Measurements from ENCODE around the gene CCM2. TPM values are rescaled to one million over a fixed set of nuclear protein-coding genes. Genes with fewer than 3 reads are reported as not detected.

The CCM2 gene
- total RNA-seq, 1 donor from 2014 or later, result 38.7 TPM

DNA sequence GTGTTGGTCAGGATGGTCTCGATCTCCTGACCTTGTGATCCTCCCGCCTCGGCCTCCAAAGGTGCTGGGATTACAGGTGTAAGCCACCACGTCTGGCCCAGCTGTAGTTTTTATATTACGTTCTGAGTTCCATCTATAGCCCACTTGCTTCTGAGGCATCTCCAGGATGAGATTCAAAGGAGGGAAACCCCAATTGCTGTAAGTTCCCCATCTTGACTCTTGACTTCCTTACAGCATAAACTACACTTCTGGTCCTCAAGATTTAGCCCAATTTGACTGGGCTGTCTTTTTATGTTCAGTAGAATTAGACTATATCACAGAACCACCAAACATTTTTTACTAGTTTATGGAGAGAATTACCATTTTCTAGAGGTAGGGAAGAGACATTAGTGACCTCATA is 44.3 kb downstream of the CCM2 start:
- intact Hi-C loops (cut with DNase I), result no loop called here
- ATAC-seq, result no peak
- no peak for DNase-seq (ENCODE audit: missing footprints)

DNA sequence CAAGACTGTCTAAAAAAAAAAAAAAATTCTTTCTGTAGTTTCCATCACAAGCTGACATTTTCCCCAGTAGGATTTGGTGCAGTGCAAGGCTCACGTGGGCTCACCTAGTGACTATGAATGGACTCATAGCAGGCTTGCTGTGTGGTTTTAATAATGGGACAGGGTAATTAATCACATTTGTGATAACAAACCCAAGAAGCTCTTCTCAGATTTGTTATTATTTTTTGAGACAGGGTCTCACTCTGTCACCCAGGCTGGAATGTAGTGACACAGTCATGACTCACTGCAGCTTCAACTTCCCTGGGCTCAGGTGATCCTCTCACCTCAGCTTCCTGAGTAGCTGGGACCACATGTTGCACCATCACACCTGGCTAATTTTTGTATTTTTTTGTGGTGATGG is 48.7 kb downstream of the CCM2 start:
- intact Hi-C loops (cut with DNase I), result no loop called here
- ATAC-seq, result no peak
- no peak for DNase-seq (ENCODE audit: missing footprints)

DNA sequence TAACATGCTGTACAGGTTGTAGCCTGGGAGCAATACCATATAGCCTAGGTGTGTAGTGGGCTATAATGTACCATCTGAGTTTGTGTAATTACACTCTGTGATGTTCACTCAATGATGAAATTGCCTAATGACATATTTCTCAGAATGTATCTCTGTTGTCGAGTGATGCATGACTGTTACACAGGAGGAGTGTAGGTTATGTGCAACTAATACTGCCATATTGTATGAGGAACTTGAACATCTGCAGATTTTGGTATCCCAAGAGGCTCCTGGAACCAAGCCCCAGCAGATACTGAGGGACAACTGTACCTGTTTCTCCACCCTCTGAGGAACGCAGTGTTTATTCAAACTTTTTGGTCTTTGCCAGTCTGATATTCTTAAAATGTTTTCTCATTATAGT is 50.2 kb downstream of the CCM2 start:
- intact Hi-C loops (cut with DNase I), result no loop called here
- ATAC-seq (no peak), DNase-seq (ENCODE audit: missing footprints) (no peak)

DNA sequence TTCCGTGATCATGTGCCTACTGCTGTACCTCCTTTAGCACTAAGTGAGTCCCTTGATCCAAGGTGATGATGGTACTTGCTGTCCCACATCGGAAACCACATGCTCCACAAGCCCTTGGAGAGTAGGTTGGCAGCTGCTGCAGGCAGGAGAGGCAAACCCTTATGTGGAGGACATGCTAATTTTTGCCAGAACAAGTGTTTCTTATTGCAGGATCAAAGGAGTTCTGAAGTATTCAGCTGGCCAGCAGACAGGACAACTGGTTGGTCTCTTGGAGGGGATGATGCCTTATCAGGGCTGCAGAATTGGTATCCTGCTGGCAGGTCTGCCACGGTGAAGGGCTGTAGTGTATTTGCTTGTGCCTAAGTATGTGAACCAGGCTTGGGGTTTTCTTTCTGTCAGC is 52.0 kb downstream of the CCM2 start:
- DNase-seq (ENCODE audit: missing footprints) (no peak), ATAC-seq (peak; percentile 28)
- intact Hi-C loops (cut with DNase I), result no loop called here

DNA sequence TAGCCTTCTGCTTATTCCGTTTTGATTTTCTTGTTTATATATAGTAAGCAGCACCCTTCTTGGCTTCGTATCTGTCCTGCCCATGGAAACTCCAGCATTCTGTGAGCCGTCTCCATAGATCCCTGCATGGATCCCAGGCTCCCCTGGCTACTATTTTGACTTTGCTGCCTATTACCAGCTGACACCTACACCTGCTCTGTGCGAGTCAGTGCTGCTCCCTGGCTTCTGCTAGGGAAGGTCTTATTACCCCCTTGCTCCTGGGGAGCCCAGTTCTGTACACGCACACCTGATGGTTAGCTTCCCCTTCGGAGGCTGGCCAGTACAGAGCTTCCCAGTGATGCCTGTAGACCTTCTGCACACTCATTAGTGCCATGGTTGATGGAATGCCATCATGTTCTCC is 53.4 kb downstream of the CCM2 start:
- intact Hi-C loops (cut with DNase I), result no loop called here
- DNase-seq (ENCODE audit: missing footprints) (no peak), ATAC-seq (no peak)

DNA sequence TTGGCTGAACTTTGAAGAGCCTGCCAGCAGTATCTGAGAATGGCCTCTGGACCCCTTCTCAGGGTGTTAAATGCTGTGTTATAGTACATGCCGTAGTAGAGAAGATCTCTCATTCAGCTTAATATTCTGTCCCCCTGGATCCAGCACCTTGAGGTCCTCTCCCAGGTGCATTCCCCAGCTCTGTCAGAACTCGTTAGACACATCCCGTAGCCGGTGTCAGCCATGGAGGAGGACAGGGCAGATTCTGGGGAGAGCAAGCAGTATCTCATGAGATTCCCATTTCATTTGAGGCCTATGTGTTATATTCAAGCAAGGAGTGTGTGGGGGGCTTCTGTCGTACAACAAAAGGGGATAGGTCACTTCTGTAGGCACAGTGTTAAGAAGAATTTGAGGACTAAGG is 53.9 kb downstream of the CCM2 start:
- DNase-seq (ENCODE audit: missing footprints) (no peak), ATAC-seq (no peak)
- intact Hi-C loops (cut with DNase I), result no loop called here

DNA sequence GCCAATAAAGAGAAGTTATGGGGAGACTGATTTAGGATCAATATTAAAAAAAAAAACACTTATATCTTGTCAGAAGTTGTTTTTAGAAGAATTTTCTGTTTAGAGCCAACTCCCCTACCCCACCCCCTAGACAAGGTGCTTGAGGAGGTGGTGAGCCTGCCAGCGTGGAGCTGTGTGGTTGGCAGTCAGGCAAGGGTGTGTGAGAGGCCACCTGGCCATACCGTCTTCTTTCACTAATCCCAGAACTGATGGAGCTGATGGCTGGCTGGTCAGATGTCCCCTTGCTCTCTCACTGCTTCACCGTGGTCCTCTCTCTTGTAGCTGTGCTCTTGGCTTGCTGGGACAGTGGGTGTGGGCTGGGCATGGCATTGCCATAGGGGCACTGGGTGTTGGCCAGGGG is 54.4 kb downstream of the CCM2 start:
- DNase-seq (ENCODE audit: missing footprints) (no peak), ATAC-seq (no peak)
- intact Hi-C loops (cut with DNase I), result no loop called here

DNA sequence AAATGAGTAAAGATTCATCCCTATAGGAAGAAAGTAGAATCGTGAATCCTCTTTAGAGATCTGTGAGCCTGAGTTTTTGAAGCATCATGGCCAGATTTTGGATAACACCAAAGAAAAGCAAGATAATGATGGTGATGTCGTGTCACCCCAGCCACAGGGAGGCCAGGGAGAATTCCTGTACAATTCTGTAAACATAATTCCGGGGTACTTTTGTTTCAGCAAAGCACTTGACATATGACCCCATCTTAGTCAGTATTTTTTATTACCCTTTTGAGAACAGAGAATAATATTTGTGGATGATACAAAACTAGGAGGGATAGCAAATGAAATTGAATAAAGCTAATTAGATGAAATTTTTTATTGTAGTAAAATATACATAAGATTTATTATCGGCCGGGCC is 55.0 kb downstream of the CCM2 start:
- ATAC-seq, result no peak

DNA sequence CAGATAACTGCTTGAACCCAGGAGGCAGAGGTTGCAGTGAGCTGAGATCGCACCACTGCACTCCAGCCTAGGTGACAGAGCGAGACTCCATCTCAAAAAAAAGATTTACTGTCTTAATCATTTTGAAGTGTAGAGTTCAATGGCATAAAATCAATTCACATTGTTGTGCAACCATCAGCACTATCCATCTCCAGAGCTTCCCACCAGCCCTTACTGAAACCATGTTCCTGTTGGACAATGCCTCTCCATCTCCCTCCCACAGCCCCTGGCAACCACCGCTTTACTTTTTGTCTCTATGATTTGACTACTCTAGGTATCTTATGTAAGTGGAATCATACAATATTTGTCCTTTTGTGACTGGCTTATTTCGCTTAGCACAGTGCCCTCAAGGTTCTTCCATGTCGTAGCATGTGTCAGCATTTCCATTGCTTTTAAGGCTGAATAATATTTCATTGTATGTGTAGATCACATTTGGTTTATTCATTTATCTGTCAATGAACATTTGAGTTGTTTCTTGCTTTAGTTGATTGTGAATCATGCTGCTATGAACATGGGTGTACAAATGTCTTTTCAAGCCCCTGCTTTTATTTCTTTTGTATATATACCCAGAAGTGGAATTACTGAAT is 55.7 kb downstream of the CCM2 start:
- intact Hi-C loops (cut with DNase I), result no loop called here
- no peak for ATAC-seq
- DNase-seq (ENCODE audit: missing footprints), result no peak

More for the DNA sequence above, 55.0 kb downstream of the CCM2 start:
- DNase-seq (ENCODE audit: missing footprints), result no peak
- intact Hi-C loops (cut with DNase I), result no loop called here

DNA sequence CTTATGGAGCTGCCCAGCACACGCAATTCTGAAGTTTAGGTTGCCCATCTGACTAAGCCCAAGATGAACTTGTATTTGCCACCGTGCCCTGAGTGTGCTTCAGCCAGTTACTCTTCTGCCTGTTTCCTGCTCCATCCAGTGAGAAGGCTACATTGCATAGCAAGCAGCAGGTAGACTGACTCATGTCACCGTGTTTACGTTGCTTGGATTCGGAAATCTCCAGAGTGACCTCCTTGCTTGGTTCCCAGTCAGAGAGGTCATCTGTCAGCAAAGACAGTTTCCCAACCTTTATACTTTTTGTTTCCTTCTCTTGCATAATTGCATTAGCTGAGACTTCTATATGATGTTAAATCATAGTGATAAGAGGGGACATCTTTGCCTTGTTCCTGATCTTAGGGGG is 57.9 kb downstream of the CCM2 start:
- DNase-seq (ENCODE audit: missing footprints) (no peak), ATAC-seq (no peak)
- intact Hi-C loops (cut with DNase I), result no loop called here

DNA sequence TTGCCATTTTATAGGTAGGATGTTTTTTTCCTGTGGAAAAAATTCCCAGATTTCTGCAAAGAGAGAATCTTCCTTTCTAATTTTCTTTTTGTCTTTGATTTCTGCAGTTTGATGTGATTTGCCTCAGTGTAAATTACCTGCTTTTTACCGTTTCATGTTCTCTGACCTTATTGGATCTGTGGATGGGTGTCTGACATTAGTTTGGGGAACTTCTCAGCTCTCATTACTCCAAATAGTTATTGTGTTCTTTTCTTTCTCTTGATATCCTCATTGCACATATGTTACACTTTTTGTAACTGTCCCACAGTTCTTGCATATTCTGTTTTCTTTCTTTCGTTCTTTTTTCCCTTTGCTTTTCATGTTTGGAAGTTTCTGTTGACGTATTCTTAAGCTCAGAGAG is 60.3 kb downstream of the CCM2 start:
- ATAC-seq (no peak), DNase-seq (ENCODE audit: missing footprints) (no peak)
- intact Hi-C loops (cut with DNase I), result no loop called here

DNA sequence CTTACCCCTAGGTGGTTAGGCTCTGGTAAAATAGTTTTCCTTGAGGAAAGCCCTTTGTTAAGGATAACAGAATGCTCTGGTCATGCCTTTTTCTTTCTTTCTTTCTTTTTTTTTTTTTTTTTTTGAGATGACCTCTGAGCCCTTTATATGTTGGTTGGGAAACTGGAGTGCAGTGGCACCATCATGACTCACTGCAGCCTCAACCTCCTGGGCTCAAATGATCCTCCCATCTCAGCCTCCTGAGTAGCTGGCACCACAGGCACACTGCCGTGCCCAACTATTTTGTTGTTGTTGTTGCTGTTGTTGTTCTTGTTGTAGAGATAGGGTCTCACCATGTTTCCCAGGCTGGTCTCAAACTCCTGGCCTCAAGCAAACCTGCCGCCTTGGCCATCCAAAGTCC is 61.4 kb downstream of the CCM2 start:
- intact Hi-C loops (cut with DNase I), result no loop called here
- DNase-seq (ENCODE audit: missing footprints) (no peak), ATAC-seq (no peak)

DNA sequence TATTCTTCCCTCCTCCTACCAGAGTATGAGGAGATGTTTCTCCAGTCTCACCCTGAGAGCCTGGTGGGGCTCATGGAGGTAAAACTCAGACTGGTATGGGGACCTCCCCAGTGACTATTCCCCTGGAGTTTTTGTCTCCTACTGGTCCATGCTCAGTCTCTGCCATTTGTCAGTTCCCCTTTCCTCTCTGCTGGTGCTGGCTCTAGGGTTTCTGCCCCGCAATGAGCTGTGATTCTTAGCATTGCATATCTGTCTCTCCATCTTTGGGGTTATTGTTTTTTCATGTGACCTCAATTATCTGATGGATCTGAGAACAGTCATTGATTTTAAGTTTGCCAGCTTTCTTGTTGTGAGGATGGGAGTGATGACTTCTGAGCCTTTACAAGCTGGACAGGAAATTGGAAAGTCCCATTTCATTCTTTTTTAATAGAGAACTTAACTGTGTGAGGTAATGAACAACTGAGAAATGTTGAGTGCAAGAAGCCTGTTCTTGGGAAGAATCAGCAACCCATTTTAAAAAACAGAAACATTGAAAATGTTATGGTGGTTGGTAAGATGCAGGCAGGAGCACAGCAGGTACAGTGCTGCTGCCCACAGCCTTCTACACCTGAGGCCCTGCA is 61.9 kb downstream of the CCM2 start:
- DNase-seq (ENCODE audit: missing footprints) (no peak), ATAC-seq (no peak)
- intact Hi-C loops (cut with DNase I), result no loop called here

DNA sequence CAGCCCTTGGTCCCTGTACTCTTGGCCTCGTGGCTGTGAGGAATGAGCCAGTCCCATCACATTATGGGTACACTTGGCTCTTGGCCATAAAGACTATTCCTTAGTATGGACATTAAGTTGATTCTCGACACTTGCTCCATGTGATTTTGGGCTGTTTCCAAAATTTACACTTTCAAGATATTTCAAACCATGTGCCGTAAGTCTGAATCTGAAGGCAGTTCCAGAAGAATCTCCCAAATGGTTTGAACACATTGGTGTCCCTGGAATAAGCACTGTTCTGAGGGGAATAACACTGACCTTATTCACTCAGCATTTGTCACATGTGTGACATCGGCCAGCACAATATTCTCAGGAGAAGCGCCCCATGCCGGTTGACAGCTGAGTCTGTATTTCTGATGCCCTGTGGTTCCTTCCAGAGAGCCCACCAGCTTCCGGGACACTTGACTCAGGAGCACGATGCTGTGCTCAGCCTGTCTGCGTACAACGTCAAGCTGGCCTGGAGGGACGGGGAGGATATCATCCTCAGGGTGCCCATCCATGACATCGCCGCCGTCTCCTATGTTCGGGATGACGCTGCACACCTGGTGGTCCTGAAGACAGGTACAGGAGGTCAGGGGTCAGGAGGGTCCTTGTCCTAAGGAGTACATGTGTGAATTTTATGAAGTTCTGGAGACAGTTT is 64.2 kb downstream of the CCM2 start:
- DNase-seq (ENCODE audit: missing footprints) (no peak), ATAC-seq (no peak)
- intact Hi-C loops (cut with DNase I), result no loop called here

DNA sequence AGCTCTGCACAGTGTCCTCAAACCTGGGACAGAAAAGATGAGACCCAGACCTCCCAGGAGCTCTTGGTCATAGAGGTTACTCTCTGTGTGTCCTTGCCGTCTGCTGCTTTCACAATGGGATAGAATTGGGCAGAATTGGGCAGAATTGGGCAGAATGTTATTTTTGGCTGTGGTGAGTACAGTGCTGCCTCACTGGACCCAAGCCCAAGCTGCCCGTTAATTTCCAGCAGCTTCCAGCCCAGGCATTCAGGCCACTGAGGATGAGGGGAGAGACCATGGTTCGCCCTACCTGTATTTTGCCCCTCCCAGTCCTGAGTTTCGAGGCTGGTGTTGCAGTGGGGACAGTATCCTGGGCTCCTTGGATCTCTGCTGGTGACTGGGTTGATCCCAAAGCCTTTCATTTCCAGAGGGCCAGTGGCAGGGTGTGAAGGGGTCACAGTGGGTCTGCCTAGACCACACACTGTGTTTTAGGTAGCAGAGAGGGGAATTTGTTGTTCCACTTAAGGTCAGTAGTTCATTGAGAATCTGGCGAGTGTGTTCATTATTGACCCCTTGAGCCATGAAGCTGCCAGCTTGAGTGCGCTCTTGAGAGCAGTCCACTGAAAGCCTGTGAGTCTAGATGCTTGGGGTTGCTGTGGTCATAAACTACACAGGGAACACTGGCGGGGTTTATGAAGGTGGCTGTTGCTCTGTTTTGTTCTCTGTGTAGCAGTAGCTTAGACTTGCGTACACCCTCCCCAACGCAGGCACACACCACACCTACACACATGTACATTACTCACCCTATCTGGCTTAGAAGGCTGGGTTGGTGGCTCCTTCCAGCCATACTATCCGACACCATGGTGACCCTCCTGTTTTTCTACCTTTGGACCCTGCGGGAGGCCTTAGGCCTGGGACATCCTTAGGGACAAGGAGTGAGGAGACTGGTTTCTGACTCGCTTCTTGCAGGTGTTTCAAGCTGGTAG is 65.3 kb downstream of the CCM2 start:
- ATAC-seq (peak; percentile 45), DNase-seq (ENCODE audit: missing footprints) (no peak)
- intact Hi-C loops (cut with DNase I), result no loop called here

DNA sequence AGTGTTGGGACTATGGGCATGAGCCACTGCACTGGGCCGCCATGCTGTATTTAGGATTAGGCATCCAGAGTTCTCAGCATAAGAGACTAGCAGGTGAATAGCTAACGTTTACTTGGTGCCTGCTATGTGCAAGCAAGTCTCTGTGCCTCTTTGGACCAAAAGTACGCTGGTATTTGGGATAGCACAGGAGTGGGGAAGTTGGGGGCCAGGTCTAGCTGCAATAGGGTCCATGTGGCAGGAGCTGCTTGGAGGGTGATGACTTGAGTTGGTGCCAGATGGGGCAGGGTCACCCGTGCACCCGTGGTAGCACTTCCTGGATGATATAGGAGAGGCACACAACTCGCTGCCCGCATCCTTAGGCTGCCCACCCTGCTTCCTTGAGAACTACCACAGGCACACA is 66.4 kb downstream of the CCM2 start:
- no peak for DNase-seq (ENCODE audit: missing footprints)
- no peak for ATAC-seq
- intact Hi-C loops (cut with DNase I), result no loop called here

DNA sequence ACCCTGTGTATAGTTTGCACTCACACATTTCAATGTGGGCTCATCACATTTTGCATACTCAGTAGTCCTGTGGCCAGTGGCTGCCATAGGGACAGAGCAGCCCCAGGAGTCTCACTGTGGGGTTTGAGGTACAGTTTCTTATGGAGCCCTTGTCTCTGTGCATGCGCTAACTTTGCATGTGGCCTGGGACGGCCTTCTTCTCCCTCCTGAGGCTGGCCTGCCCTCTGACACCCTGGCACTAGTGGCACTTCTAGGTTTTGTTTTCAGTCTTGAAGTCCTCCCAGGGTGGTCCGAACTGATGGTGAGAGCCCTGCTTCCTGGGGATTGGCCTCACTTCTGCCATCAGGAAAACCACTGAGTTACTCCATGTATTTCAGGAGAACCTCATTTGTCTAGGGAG is 67.6 kb downstream of the CCM2 start:
- intact Hi-C loops (cut with DNase I), result no loop called here
- DNase-seq (ENCODE audit: missing footprints) (no peak), ATAC-seq (no peak)

DNA sequence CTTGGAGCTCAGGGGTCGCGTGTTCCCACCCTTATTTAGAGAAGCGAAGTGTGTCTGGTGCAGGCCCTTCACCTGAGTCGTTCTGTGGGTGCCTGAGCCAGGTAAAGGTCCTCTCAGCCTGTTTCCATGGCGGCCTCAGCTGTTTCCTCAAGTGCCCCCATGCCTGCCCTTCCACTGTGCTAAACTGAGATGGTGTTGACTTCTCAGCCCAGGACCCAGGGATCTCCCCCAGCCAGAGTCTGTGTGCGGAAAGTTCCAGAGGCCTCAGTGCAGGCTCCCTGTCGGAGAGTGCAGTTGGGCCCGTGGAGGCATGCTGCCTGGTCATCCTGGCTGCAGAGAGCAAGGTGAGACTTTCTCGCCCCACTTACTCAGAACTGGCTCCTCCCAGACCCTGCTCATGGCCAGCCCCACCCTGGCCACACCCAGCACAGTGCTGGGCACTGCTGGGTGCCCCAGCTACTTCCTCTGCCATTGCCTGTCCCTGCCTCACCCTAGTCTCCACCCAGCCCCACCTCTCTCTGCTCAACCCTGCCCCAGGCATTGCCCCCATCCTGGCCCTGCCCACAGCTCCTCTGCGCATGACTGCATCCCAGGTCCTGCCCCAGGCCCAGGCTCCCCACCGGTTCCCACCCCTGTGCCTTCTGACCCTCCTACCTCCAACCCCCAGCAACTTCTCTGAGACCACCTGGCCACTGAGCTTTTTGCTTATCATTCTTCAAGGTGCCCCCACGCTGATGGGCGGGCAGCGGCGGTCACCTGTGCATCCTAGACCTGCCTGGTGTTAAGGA is 68.4 kb downstream of the CCM2 start:
- ATAC-seq, result no peak
- intact Hi-C loops (cut with DNase I), result no loop called here
- no peak for DNase-seq (ENCODE audit: missing footprints)

All from Right ventricle myocardium inferior (tissue), 1 donor.